Epithelial cell of esophagus (primary cell): Measurements from ENCODE around the gene CD180.

Source experiments
- DNase-seq: peaks from one replicate; pipeline ENCODE4 v3.0.0; 2010; ENCODE audit warnings: low read depth
- H3K4me3 ChIP-seq: 2 replicates; pipeline ENCODE4 v1.5.1; 2011; ENCODE audit warnings: mild to moderate bottlenecking, low read length, control low read depth
- TF ChIP-seq, protein P1 (sequence below): IDR thresholded peaks from 2 replicates; pipeline ENCODE4 v1.5.1; 2011; ENCODE audit warnings: low read depth, mild to moderate bottlenecking, low read length, control low read depth, inconsistent platforms; ENCODE audit not compliant: insufficient read depth; ENCODE audit errors: missing control alignments

CD180 gene

DNA sequence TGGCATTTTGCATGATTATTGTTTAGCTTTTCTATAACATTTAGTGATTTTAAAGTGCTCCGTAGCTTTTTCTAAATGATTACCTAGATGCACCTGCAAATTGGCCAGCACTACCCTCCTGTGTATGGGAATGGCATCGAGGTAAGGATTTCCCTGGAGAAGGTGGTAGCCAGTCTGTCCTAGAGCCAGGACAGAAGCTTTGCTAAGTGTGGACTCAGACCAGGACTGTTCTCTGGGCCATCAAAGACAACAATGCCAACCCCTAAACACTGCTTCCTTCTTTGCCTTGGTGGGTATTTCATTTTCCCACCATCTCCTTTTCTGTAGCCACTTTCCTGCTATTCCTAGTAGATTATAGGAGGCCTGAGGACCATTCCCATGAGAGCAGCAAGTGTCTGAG, 53.0 kb downstream of the CD180 start:
- no peak overlapping the region for H3K4me3 ChIP-seq
- TF ChIP-seq, protein P1, sequence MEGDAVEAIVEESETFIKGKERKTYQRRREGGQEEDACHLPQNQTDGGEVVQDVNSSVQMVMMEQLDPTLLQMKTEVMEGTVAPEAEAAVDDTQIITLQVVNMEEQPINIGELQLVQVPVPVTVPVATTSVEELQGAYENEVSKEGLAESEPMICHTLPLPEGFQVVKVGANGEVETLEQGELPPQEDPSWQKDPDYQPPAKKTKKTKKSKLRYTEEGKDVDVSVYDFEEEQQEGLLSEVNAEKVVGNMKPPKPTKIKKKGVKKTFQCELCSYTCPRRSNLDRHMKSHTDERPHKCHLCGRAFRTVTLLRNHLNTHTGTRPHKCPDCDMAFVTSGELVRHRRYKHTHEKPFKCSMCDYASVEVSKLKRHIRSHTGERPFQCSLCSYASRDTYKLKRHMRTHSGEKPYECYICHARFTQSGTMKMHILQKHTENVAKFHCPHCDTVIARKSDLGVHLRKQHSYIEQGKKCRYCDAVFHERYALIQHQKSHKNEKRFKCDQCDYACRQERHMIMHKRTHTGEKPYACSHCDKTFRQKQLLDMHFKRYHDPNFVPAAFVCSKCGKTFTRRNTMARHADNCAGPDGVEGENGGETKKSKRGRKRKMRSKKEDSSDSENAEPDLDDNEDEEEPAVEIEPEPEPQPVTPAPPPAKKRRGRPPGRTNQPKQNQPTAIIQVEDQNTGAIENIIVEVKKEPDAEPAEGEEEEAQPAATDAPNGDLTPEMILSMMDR, result no peak
- no peak for DNase-seq

GRCh38 chr5:67142816-67143215, 53.8 kb downstream of the CD180 start:
- TF ChIP-seq, protein P1, result no peak
- H3K4me3 ChIP-seq, result no peak overlapping the region
- DNase-seq, result no peak

GRCh38 chr5:67141644-67142043, 55.0 kb downstream of the CD180 start:
- no peak overlapping the region for H3K4me3 ChIP-seq
- no peak for DNase-seq
- TF ChIP-seq, protein P1, result no peak

DNA sequence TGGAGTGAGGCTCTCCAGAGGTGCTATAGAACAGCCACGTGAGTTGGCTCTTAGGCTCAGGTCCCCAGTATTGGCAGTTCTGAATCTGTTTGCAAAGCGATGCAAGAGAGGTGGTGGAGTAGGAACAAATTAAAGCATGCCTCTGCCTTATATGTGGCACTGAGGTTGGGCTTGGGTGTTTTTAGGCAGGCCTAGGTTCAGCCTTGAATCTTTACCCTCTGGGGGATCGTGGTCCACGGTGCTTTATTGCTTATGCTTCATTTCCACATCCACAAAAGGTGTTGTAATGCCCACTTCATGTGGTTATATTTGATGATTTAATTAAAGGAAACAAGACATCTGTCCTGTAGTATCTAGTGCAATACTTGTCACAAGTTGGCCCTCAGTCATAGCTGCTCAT, 56.2 kb downstream of the CD180 start:
- no peak for DNase-seq
- TF ChIP-seq, protein P1, result no peak
- no peak overlapping the region for H3K4me3 ChIP-seq

- TF ChIP-seq, protein P1, result no peak
- no peak overlapping the region for H3K4me3 ChIP-seq
- DNase-seq, result no peak
These were observed 57.6 kb downstream of the CD180 start for GRCh38 chr5:67139030-67139429.

DNA sequence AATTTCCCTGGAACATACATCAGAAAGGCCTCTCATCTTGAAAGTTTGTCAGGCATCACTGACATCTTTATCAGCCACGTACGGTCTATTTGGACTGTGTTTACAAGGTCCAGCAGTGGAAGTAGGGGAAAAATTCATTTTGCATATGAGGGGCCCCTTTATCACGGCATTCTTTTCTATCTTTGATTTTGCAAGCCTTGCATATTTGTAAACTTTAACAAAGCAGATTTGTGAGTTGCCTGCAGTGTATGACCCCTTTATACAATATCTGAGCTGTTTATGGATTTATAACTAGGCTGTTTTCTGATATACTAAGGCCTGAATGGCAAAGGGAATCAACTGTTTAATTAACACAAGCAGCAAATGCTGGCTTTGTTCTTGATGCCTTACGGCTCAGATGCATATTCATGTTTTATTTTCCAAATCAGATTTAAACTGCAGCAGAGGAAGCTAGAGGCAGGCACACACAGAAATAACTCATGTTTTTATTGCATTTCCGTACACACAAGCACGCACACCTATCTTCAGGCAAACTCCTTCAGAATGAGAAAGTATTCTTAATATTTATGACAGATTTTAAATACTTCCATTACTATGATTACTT, 61.1 kb downstream of the CD180 start:
- no peak overlapping the region for H3K4me3 ChIP-seq
- no peak for DNase-seq
- TF ChIP-seq, protein P1, result no peak

GRCh38 chr5:67133776-67134175, 62.8 kb downstream of the CD180 start:
- TF ChIP-seq, protein P1, result no peak
- no peak for DNase-seq
- H3K4me3 ChIP-seq, result no peak overlapping the region
